Posterior cingulate gyrus (tissue), 11 donors: Measurements from ENCODE around the gene ELMO1.

Source experiments
- DNase-seq, 10 donors: peaks; one replicate each; pipeline versions ENCODE4 v3.0.0 to v3.0.0-alpha.2; 2020 to 2021; ENCODE audit warnings: mixed read lengths in 3 of 10
- intact Hi-C: fragments of 100-400 bp; cut with DNase I; formaldehyde crosslinking; loops from one replicate; pipeline ENCODE4 v1.15.1; 2023

Gene ELMO1

DNA sequence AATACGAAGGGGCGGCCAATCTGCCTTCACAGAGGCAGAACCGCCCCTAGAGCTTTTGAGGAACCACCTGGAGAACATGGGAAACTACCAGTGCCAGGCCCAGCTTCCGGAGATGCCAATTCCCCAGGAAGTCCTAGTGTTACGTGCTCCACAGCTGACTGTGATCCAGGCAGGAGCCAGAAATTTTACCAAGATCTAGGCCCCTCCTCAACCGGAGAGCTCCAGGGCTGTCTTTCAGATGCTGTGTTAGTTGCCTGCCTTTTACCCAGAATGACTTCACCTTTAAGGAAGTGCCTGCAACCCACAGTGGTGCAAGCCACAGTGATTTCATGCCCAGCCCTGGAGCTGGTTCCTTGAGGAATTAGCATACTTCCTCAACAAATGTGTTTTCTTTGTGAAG is 62.9 kb downstream of the ELMO1 start:
- intact Hi-C loops = no loop called here

DNA sequence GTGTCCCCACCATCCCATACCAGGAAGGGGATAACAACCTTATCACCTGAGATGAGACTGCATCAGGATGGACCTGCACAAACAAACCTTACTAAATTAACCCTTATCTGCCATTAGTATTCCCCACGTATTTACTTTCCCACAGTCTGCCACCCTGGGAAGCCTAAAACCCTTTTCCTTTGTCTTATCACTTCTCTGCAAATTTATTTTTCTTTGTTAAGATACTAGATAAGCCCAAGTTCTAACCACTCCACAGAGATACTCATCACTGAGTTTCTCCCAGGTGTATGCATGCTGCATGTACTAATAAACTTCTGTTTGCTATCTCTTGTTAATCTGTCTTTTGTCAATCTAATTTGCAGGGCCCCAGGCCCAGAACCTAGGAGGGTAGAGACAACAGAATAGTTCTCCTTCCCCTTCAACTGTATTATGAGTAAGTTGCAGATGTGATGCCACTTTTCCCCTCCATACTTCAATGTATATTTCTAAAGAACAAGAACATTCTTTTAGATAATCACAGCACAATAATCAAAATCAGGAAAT is 66.0 kb downstream of the ELMO1 start:
- intact Hi-C loops = no loop called here
- no peak for DNase-seq

More for the DNA sequence above, 62.9 kb downstream of the ELMO1 start:
- DNase-seq = no peak

DNA sequence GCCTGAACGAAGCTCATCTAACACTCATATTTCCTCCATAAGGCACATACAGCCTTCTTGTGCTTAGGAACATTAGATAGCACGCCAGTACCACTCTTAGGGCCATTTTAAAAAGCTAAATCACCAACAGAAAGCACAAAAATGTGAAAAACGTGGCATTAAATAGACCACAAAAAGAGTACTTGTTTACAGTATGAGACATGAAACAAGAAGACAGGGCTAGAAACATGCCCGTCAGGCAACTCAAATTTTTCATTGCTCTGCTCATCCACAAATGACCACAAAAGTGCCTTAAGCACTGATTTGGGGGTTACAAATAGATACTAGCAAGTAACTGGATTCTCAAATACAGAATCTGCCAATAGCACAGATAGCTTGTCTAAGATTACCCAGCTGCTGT is 67.8 kb downstream of the ELMO1 start:
- intact Hi-C loops = no loop called here
- DNase-seq = no peak

DNA sequence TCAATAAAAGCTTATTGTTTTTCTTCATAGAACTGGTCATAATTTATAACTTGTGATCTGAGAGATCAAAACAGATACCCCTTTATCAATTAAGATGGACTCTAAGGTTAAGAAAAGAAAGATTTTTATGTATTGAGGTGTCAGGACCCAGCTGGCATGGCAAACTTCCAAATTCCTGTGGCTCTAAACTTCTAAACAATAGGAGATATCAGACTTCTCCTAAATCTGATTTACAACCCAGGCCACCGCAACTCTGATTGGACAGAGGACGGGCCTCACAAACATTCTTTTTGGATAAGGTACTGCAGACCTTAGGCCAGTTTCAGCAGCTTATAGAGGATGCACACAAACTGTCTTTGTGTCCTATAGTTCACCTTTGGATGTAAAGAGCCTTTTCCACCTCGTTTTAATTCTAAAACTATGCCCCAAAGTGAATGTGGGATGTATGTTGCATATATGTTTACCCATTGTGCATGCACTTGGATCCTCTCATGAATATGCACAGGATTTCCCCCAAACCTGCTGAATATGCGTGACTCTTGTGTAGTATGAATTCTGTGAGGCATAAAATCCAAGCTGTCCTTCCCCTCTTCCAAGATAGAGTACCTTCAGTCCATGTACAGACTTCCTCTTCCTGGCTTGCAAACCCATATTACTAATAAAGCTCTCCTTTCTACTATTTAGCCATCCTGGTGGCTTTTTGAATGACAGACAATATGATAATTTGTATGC is 69.0 kb downstream of the ELMO1 start:
- no peak for DNase-seq
- intact Hi-C loops = no loop called here

DNA sequence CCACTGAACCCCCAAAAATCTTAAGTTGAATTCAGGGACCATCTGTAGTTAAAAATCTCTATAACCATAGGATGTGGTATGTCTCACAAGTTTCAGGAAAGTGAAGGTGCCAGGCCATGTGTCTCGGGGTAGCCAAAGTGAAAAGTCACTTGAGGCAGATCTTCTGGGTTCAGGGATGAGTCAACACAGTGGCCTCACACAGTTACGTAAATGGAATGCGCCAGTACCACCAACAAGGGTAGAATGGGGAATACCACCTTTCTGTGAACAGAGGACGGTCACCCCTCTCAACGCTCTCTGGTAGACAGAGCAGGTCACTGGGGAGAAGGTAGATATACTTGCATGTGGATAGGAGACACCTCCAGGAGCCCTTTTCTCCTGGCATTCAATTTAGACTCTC is 71.4 kb downstream of the ELMO1 start:
- intact Hi-C loops = no loop called here
- DNase-seq = no peak

- intact Hi-C loops = no loop called here
- no peak for DNase-seq
Observed at GRCh38 chr7:37376386-37376785, 72.3 kb downstream of the ELMO1 start.

GRCh38 chr7:37372750-37373149 is 75.9 kb downstream of the ELMO1 start:
- intact Hi-C loops = no loop called here
- DNase-seq = no peak

DNA sequence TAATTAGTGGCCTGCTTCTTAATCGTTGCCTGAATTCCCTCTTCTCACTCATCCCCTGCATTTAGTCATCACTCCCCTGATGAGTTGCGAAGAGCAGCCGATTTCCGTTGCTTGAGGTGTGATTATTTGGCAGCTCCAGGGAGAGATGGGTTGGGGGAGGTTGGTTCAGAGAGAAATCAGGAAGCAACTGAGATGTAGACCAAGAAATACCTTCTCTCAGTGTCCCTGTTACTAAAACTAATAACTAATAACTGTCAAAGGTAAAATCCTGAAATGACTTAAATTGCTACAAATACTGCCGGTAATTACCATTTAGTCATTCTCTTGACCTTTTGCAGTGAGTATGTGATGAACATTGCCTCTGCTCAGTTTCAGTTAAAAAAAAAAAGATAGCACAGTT is 76.9 kb downstream of the ELMO1 start:
- no peak for DNase-seq
- intact Hi-C loops = no loop called here

- no peak for DNase-seq
- intact Hi-C loops = no loop called here
Observed at GRCh38 chr7:37369906-37370305, 78.8 kb downstream of the ELMO1 start.

DNA sequence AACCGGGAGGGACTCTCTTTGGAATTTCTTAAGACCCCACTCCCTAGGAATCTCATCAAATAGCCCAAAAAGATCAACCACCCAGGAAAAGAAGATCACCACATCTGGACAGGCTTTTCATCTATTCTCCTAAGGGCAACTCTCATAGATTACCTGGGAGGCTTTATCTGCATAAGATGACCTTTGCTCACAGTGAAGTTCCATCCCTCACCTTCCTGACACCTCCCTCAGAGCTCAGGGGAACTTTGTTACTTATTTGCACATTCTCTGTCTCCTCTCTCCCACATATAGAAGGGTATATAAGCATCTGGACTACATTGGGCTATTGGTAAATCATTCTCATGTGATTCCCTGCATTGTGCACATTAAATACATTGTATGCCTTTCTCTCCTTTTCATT is 80.1 kb downstream of the ELMO1 start:
- intact Hi-C loops = no loop called here
- no peak for DNase-seq

DNA sequence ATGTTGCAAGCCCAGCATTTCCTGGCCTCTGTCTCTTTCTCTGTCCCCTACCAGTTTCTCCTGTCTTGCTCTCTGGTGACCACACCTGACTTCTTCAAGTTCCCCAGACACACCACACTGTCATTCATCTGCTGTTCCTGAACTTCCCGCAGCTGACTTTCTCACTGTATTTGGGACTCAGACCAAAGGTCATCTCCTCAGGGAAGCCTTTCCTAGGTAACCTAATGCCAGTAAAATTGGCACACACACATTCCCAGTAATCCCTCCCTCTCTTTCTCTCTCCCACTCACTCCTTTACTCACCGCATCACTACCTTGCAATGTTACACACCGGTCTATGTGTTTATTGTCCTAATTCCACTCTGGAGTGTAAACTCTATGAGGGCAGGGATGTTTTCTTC is 81.7 kb downstream of the ELMO1 start:
- intact Hi-C loops = no loop called here
- DNase-seq = no peak

DNA sequence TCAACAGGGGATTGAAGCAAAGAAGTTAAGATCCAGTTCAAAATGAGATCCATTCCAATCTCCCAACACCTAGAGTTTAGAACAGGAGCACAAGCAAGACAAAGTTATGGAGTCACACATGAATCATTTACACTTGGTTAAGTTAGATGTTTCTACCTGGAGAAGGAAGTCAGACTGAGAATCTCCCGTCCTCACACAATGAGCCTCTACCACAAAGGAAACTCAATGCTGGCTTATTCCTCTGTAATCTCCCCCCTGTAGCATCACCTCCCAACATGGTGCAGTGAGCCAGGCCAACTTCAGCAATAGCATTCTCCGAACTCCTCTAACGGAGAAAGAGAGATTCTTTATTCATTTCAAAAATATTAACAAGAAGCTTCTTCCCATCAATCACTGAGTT is 82.2 kb downstream of the ELMO1 start:
- no peak for DNase-seq
- intact Hi-C loops = no loop called here

DNA sequence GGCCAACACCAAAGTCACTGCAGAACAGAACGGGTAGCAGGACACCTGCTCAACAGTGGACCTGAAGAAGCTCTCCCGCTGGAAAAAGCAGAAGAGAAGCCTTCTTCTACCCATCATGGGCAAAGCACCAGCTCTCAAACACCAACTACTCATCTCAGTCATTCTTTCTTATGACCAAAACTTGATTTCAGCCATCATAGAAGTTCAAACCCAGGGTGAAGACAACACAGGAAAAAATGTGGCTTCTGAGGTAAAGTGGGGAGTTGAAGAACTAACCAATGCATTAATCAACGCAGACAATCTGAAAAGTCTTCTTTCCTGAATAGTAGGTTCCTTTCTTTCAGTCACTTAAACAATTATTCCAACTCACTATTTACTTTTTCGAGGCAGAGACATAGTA is 83.3 kb downstream of the ELMO1 start:
- no peak for DNase-seq
- intact Hi-C loops = no loop called here

- intact Hi-C loops = no loop called here
- no peak for DNase-seq
Observed at GRCh38 chr7:37364856-37365255, 83.8 kb downstream of the ELMO1 start.

GRCh38 chr7:37363536-37364491 is 84.8 kb downstream of the ELMO1 start:
- intact Hi-C loops = no loop called here
- no peak for DNase-seq

- intact Hi-C loops = no loop called here
- no peak for DNase-seq
Observed at GRCh38 chr7:37362802-37363201, 85.9 kb downstream of the ELMO1 start.

- intact Hi-C loops = no loop called here
- DNase-seq = no peak
Observed at GRCh38 chr7:37360484-37360883, 88.2 kb downstream of the ELMO1 start.

DNA sequence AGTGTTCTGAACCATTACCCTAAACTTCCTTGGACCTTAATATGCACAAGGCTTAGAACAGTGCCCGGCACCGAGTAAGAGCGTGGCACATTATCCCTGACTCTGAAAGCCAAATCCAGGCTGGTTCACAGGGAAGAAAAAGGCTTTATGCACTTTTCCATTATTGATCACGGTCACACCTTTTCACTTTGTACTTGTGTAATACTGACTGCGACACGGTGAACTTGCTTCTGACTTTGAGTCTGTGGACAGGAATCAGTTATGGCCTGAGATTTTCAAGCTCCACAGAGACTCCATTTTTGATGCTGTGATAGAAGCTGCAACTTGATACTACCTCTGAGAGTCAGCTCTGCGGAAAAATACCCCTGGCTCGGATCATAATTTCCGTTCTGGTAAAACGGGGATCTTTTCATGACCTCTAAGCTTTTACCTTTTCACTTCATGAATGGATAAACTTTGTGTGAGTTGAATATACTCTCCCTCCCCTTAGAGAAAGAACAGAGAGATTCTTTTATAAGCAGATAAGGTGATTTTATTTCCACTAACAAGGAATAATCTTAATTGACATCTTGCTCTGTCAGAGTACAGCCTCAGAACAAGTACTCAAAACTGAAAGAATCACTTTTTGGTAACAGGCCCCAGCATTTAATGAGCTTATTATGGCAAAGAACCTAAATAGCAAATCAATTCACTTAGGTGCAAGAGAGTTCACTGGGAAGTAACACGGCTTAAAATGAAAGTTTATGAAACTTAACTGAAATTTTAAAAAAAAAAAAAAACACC is 88.8 kb downstream of the ELMO1 start:
- intact Hi-C loops = no loop called here
- no peak for DNase-seq

GRCh38 chr7:37359180-37359579 is 89.5 kb downstream of the ELMO1 start:
- intact Hi-C loops = no loop called here
- no peak for DNase-seq

GRCh38 chr7:37357637-37357996 is 91.0 kb downstream of the ELMO1 start:
- intact Hi-C loops = no loop called here
- DNase-seq = no peak
